Measurements from ENCODE around the gene CD200.

GRCh38 chr3:112395896-112396290 is 62.9 kb downstream of the CD200 start:
- TF ChIP-seq POLR2A (IDR thresholded peaks at IDR 0.05) (no peak), POLR2AphosphoS5 (IDR thresholded peaks at IDR 0.05) (no peak)

Data from transverse colon (tissue), 3 donors.